ENCODE results near the gene RPS15.

RPS15 gene

DNA sequence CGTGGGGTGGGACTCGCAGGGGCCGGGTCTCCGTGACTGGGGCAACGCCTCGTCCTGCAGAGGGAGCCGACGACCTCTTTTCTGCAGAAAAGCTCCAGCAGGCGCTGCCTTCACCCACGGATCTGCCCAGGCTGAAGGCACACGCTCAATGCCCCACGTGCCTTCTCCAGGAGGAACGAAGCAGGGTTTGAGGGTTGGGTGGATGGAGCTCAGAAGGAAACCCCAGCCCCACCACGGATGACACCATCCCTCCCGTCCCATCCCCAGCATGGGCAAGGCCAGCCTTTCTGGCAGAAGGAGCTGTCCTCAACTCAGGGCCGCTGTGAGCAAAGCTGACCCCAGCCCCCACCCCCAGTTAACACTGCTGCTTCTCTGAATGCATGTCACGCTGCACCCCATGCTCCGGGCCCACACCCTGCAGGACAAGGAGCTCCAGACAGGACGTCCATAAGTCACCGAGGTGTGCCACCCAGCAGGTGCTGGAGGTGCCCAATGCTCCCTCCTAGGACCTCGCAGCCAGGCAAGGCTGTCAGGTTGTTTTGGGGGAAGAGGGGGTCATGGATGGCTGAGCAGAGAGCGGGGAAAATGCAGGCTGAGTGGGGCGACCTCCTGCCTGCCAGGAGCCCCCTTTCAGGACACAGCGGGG lies 33.4 kb downstream of the RPS15 start:
- no peak overlapping the region for H3K4me3 ChIP-seq (ENCODE audit: low read depth, low read length)
- H3K27me3 ChIP-seq (ENCODE audit: control insufficient read depth, insufficient read depth, low read length), result peaks cover 11% of the 10 kb centered on the region
- no peak overlapping the region for H3K9ac ChIP-seq

GRCh38 chr19:1472231-1473084 lies 34.3 kb downstream of the RPS15 start:
- Histone ChIP-seq H3K4me2 (ENCODE audit: low read length) (no peak overlapping the region), H3K27me3 (ENCODE audit: control insufficient read depth, insufficient read depth, low read length) (peaks cover 9% of the 10 kb centered on the region), H3K9ac (no peak overlapping the region), H3K79me2 (no peaks in the 10 kb centered on the region), H2AFZ (no peak overlapping the region), H3K36me3 (ENCODE audit: control insufficient read depth, insufficient read depth, low read length) (no peaks in the 10 kb centered on the region), H3K4me1 (peaks cover 9% of the 10 kb centered on the region), H3K9me3 (ENCODE audit: control insufficient read depth, low read length) (no peaks in the 10 kb centered on the region), H3K27ac (no peak overlapping the region), H3K4me3 (ENCODE audit: low read depth, low read length) (no peak overlapping the region)
- TF ChIP-seq, protein P1, sequence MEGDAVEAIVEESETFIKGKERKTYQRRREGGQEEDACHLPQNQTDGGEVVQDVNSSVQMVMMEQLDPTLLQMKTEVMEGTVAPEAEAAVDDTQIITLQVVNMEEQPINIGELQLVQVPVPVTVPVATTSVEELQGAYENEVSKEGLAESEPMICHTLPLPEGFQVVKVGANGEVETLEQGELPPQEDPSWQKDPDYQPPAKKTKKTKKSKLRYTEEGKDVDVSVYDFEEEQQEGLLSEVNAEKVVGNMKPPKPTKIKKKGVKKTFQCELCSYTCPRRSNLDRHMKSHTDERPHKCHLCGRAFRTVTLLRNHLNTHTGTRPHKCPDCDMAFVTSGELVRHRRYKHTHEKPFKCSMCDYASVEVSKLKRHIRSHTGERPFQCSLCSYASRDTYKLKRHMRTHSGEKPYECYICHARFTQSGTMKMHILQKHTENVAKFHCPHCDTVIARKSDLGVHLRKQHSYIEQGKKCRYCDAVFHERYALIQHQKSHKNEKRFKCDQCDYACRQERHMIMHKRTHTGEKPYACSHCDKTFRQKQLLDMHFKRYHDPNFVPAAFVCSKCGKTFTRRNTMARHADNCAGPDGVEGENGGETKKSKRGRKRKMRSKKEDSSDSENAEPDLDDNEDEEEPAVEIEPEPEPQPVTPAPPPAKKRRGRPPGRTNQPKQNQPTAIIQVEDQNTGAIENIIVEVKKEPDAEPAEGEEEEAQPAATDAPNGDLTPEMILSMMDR (IDR thresholded peaks at IDR 0.05), result no peak

More for the DNA sequence above, 33.4 kb downstream of the RPS15 start:
- H2AFZ ChIP-seq, result no peak overlapping the region
- no peaks in the 10 kb centered on the region for H3K79me2 ChIP-seq
- no peaks in the 10 kb centered on the region for H3K36me3 ChIP-seq (ENCODE audit: control insufficient read depth, insufficient read depth, low read length)
- H3K27ac ChIP-seq, result no peak overlapping the region
- no peaks in the 10 kb centered on the region for H3K9me3 ChIP-seq (ENCODE audit: control insufficient read depth, low read length)
- TF ChIP-seq, protein P1 (IDR thresholded peaks at IDR 0.05), result no peak
- peaks cover 14% of the 10 kb centered on the region for H3K4me1 ChIP-seq
- peak overlapping the region; percentile 95 for H3K4me2 ChIP-seq (ENCODE audit: low read length)

DNA sequence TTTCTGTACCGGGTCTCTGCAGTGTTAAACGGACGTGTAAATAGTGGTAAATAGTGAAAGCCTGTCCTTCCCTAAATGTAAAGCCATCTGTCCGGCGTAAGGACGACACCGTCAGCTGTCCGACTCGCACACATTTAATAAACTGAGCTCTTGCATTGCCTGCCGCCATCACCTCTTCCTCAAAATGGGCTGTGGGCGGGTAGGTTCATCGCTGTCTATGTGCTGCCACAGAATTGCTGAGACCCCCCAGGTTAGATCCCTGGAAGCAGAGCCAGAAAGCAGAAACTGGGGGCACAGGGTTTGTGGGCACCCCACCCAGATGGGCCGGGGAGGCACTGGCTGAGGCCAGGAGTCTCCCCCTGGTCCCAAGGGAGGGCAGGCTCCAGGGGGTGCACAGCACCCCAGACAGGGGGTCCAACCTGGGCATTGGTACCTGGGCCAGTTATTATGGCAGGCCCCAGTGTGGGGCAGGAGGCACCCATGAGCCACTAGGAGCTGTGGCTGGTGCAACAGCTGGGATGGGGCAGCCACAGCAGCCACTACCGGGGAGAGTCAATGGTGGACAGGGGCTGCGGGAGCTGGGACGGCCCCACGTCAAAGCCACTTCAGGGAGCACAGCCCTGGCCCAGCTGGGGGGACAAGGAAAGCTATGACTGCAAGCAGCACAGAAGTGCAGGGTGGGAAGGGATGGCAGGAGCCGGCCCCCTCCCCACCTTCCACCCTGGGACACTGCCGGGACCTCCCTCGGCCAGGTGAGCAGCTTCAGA lies 35.1 kb downstream of the RPS15 start:
- H3K9me3 ChIP-seq (ENCODE audit: control insufficient read depth, low read length), result no peaks in the 10 kb centered on the region
- H3K4me1 ChIP-seq, result peaks cover 7% of the 10 kb centered on the region
- no peak overlapping the region for H2AFZ ChIP-seq
- H3K4me3 ChIP-seq (ENCODE audit: low read depth, low read length), result no peak overlapping the region
- peaks cover 1% of the 10 kb centered on the region for H3K27me3 ChIP-seq (ENCODE audit: control insufficient read depth, insufficient read depth, low read length)
- H3K9ac ChIP-seq, result no peak overlapping the region
- TF ChIP-seq, protein P1 (IDR thresholded peaks at IDR 0.05), result no peak
- H3K36me3 ChIP-seq (ENCODE audit: control insufficient read depth, insufficient read depth, low read length), result no peaks in the 10 kb centered on the region
- no peak overlapping the region for H3K27ac ChIP-seq
- H3K79me2 ChIP-seq, result no peaks in the 10 kb centered on the region
- H3K4me2 ChIP-seq (ENCODE audit: low read length), result no peak overlapping the region

GRCh38 chr19:1474011-1474764 lies 36.0 kb downstream of the RPS15 start:
- H3K79me2 ChIP-seq, result no peaks in the 10 kb centered on the region
- H3K4me3 ChIP-seq (ENCODE audit: low read depth, low read length), result no peak overlapping the region
- H3K27ac ChIP-seq, result no peak overlapping the region
- H3K9me3 ChIP-seq (ENCODE audit: control insufficient read depth, low read length), result no peaks in the 10 kb centered on the region
- H3K4me1 ChIP-seq, result peaks cover 5% of the 10 kb centered on the region
- H2AFZ ChIP-seq, result no peak overlapping the region
- TF ChIP-seq, protein P1 (IDR thresholded peaks at IDR 0.05), result no peak
- H3K4me2 ChIP-seq (ENCODE audit: low read length), result no peak overlapping the region
- H3K9ac ChIP-seq, result no peak overlapping the region
- no peaks in the 10 kb centered on the region for H3K27me3 ChIP-seq (ENCODE audit: control insufficient read depth, insufficient read depth, low read length)
- no peaks in the 10 kb centered on the region for H3K36me3 ChIP-seq (ENCODE audit: control insufficient read depth, insufficient read depth, low read length)

All from parathyroid adenoma (tissue), 2 donors.